Hematopoietic multipotent progenitor cell treated with erythropoietin and hydrocortisone succinate and interleukin-3 and kit ligand, for 8 days (in vitro differentiated cells): ENCODE data around the gene OR13A1.
"Not testable (repeated sequence)": the region's sequence is repeated elsewhere in the genome, so short reads cannot be mapped to it uniquely, and the experiment has no call there.

Experiments
- DNase-seq: peaks from one replicate; pipeline ENCODE4 v3.0.0-alpha.2; 2015

The OR13A1 gene, protein sequence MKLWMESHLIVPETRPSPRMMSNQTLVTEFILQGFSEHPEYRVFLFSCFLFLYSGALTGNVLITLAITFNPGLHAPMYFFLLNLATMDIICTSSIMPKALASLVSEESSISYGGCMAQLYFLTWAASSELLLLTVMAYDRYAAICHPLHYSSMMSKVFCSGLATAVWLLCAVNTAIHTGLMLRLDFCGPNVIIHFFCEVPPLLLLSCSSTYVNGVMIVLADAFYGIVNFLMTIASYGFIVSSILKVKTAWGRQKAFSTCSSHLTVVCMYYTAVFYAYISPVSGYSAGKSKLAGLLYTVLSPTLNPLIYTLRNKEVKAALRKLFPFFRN

GRCh38 chr10:45315508-45315907 is at the start of gene OR13A1:
TSS of gene OR13A1 (minus strand) at chr10:45315608. CDS start at chr10:45304422, 11,186 bp downstream.
- no peak for DNase-seq

GRCh38 chr10:45361983-45362799 is 46.8 kb upstream of the OR13A1 start:
- not testable (repeated sequence) for DNase-seq

DNA sequence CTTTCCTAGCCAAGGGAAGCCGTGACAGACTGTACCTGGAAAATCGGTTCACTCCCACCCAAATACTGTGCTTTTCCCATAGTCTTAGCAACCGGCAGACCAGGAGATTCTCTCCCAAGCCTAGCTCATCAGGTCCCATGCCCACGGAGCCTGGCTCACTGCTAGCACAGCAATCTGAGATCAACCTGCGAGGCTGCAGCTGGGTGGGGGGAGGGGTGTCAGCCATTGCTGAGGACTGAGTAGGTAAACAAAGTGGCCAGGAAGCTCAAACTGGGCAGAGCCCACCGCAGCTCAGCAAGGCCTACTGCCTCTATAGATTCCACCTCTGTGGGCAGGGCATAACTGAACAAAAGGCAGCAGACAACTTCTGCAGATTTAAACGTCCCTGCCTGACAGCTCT is 43.6 kb upstream of the OR13A1 start:
- not testable (repeated sequence) for DNase-seq

DNA sequence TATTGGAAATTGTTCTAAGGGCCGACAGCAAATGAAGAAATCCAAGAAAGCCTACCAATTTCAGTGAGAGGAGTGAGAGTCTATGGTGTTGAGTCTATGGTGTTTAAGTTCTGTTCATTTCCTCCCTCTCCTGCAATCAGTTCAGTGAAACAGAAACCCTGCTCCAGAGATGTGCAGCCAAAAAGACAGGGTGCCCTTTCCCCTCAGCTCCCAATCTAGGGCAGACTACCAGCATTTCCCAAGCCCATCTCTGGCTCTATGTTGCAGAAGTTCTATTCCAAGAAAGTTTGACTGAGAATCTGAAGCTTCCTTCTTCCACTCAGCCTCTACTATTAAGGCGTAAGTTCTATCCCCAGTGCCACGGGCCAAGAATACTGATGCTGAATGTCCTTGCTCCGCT is 40.1 kb upstream of the OR13A1 start:
- DNase-seq: no peak

DNA sequence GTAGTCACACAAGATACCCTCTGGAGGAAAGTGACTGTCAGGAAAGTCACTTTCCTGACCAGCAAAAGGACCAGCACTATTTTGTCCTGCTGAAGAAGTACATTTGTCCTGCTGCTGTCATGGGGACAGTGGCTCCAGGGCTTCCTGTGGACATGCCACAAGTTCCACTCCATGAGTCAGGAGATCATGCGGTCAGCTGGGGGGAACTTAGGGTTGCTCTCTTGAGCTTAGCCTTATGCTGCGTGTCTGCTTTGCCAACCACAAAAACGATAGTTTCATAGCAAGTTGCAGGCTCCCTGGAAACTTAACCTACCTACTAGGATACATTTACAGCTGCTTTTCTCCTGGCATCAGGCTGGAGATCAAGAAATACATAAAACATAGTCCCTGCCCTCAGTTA is 38.9 kb upstream of the OR13A1 start:
- no peak for DNase-seq

GRCh38 chr10:45353186-45353585 is 37.8 kb upstream of the OR13A1 start:
- peak; percentile 92 for DNase-seq

- not testable (repeated sequence) for DNase-seq
Measured at GRCh38 chr10:45348196-45348765, 32.9 kb upstream of the OR13A1 start.

DNA sequence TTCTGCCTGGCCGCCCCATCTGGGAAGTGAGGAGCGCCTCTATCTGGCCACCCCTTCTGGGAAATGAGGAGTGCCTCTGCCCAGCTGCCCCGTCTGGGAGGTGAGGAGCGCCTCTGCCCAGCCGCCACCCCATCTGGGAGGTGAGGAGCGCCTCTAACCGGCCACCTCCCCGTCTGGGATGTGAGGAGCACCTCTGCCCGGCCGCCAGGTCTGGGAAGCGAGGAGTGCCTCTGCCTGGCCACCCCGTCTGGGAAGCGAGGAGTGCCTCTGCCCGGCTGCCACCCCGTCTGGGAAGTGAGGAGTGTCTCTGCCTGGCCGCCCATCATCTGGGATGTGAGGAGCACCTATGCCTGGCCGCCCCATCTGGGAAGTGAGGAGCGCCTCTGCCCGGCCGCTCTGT is 32.1 kb upstream of the OR13A1 start:
- DNase-seq: not testable (repeated sequence)

- not testable (repeated sequence) for DNase-seq
Measured at GRCh38 chr10:45346652-45347335, 31.4 kb upstream of the OR13A1 start.

DNA sequence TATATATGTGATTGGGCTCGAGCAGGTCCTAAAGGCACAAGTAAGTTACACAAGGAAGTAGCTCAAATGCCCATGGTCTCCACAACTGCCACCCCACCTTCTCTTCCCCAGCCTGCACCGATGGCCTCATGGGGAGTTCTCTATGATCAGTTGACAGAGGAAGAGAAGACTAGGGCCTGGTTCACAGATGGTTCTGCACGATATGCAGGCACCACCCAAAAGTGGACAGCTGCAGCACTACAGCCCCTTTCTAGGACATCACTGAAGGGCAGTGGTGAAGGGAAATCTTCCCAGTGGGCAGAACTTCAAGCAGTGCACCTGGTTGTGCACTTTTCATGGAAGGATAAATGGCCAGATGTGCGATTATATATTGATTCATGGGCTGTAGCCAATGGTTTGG is 25.0 kb upstream of the OR13A1 start:
- DNase-seq: not testable (repeated sequence)

DNA sequence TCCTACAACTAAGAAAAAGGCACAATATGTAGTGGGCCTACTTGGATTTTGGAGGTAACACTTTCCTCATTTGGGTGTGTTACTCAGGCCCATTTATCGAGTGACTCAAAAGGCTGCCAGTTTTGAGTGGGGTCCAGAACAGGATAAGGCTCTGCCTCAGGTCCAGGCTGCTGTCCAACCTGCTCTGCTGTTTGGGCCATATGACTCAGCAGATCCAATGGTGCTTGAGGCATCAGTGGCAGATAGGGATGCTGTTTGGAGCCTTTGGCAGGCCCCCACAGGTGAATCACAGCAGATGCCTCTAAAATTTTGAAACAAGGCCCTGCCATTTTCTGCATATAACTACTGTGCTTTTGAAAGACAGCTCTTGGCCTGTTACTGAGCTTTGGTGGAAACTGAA is 24.5 kb upstream of the OR13A1 start:
- no peak for DNase-seq

DNA sequence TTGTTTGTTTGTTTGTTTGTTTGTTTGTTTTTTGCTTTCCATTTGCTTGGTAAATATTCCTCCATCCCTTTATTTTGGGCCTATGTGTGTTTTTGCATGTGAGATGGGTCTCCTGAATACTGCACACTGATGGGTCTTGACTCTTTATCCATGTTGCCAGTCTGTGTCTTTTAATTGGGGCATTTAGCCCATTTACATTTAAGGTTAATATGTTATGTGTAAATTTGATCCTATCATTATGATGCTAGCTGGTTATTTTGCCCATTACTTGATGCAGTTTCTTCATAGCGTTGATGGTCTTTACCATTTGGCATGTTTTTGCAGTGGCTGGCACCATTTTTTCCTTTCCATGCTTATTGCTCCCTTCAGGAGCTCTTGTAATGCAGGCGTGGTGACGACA is 16.4 kb upstream of the OR13A1 start:
- DNase-seq: not testable (repeated sequence)

DNA sequence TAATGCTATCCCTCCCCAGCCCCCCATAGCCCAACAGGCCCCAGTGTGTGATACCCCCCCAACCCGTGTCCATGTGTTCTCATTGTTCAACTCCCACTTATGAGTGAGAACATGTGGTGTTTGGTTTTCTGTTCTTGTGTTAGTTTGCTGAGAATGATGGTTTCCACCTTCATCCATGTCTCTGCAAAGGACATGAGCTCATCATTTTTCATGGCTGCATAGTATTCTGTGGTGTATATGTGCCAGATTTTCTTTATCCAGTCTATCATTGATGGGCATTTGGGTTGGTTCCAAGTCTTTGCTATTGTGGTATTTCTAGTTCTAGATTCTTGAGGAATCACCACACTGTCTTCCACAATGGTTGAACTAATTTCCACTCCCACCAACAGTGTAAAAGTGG is 11.5 kb upstream of the OR13A1 start:
- DNase-seq: not testable (repeated sequence)

GRCh38 chr10:45325116-45325515 is 9.7 kb upstream of the OR13A1 start:
- DNase-seq: no peak

GRCh38 chr10:45319702-45320101 is 4.3 kb upstream of the OR13A1 start:
- DNase-seq: no peak

DNA sequence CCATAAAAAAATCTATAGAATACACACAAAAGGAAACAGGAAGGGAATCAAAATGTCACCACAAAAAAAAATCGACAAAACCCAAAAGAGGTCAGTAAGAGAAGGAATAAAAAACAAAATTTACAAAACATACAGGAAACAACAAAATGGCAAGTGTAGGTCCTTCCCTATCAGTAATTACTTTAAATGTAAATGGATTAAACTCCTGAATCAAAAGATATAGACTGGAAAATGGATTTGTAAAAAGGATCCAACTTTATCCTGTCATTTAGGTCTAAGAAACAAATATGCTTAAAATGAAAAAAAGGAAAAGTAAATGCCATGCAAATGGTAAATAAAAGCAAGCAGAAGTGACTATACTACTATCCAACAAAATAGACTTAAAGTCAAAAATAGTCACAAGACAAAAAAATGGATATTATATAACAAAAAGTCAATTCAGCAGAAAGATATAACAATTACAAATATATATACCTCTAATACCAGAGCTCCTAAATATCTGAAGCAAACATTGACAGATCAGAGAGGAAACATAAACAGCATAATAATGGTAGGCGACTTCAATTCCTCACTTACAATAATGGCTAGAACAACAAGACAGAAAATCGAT is 2.0 kb downstream of the OR13A1 start:
- DNase-seq: no peak

DNA sequence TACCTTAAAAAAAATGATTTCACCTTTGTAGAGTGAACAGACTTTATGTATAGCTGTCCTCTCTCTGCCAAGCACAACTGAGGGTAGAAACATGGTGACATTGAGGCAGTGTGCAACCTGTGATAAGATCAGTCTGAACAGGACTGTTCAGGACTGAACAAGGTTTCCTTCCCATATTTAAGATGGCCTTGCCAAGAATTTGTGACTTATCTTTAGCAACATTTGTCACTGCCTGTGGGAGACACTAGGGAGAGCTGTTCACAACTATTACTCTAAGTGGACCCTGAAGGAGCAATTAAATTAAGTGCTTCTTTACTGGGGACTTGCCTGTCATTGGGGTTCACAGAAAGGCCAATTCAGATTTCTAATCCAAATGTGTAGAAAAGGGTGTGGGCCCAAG is 6.7 kb downstream of the OR13A1 start:
- DNase-seq: peak; percentile 89

GRCh38 chr10:45302573-45302972 is 12.8 kb downstream of the OR13A1 start:
- DNase-seq: peak; percentile 49

GRCh38 chr10:45298341-45298955 is 17.0 kb downstream of the OR13A1 start:
- DNase-seq: not testable (repeated sequence)

- DNase-seq: no peak
Measured at GRCh38 chr10:45294681-45295080, 20.7 kb downstream of the OR13A1 start.

GRCh38 chr10:45286980-45287379 is 28.4 kb downstream of the OR13A1 start:
- no peak for DNase-seq

GRCh38 chr10:45282061-45282460 is 33.3 kb downstream of the OR13A1 start:
- DNase-seq: no peak
